Uterus (tissue), 2 donors: ENCODE measurements around the gene BCKDK.

Source experiments
- CTCF ChIP-seq, 4 experiments: fragments of 200-600 bp in 2 of 4; fragments of 450-650 bp in 2 of 4; sonication (generic) in 2 of 4; IDR thresholded peaks; one replicate each; pipeline ENCODE4 v1.5.1; 2016 to 2019; ENCODE audit warnings: antibody characterized with exemption in 4 of 4, mild to moderate bottlenecking in 2 of 4, moderate library complexity in 1 of 4
- POLR2A ChIP-seq, 2 donors: fragments of 450-650 bp; IDR thresholded peaks; one replicate each; pipeline ENCODE4 v1.6.1; 2016; ENCODE audit warnings: antibody characterized with exemption in 2 of 2, mild to moderate bottlenecking in 1 of 2, moderate library complexity in 1 of 2

GRCh38 chr16:31079342-31079944 is 28.7 kb upstream of the BCKDK start:
- TF ChIP-seq CTCF (IDR thresholded peaks at IDR 0.05) (no peak), POLR2A (IDR thresholded peaks at IDR 0.05) (no peak)
